DMS153 (cell line): ENCODE results near the gene ZBTB39.
"Not testable (repeated sequence)": the region's sequence is repeated elsewhere in the genome, so short reads cannot be mapped to it uniquely, and the experiment has no call there.

Experiments
- DNase-seq: peaks from one replicate; lab custom pipeline; 2025; lab: John Stamatoyannopoulos, UW

ZBTB39 gene

DNA sequence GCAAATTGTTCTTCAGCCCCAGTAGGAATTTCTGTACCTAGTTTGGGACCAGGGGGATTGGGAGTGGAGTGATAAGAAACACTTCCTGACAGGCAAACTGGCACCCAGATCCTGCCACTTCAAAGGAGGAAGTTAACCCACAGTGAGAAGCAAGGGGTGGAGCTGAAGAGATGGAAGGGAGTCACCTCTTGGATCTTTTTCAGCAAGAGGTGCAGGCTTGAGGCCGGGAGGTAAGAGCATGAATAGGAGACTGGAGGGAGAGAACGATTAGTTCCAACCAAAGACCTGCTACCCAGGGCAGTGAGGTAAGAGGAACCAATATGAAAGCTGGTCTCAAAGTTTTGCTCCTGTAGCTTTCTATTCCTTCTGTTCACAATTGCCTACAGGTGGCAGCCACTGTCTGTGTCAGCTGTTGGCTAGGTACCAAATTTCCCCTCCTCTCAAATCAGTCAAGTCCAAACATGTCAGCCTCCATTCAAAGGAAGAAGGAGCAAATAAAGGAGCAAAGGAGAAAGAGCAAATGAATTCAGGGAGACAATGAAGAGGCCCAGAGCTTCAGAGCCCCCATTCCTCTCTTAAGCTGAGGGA, 24.9 kb upstream of the ZBTB39 start:
- peak; percentile 88 for DNase-seq

DNA sequence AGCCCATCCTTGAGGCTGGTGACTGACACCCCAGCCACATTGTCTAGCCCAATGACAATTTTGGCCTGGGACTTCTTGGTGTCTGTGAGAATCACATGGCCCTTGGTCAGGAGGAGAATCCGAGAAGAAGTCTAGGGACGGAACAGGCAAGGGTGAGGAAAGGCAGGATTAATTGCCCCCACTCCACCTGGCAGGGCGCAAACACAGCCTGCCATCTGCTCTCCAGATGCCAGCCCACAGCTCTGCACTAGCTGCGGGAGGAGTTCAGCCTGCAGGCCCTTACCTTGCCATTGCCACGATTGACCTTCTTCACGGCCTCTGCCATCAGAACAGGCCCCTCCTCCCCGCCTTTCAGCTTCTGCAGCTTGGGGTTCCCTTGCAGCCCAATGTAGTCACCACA, 23.1 kb upstream of the ZBTB39 start:
- DNase-seq, result no peak

DNA sequence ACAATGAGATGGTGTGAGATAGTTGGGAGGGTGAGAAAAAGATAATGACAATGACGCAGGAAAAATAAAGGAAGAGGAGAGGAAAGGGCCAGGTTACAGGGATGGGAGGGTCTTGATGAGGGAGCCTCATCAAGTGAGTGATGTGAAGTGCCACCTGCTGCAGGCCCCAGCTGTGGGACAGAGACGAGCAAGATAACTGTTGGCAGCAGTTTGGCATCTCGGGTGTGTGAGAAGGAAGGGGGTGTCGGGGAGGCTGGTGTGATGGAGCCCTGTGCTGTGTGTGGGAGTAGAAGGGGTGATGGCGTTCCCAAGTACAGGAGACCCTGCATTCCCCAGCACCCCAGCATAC, 21.4 kb upstream of the ZBTB39 start:
- DNase-seq, result no peak

DNA sequence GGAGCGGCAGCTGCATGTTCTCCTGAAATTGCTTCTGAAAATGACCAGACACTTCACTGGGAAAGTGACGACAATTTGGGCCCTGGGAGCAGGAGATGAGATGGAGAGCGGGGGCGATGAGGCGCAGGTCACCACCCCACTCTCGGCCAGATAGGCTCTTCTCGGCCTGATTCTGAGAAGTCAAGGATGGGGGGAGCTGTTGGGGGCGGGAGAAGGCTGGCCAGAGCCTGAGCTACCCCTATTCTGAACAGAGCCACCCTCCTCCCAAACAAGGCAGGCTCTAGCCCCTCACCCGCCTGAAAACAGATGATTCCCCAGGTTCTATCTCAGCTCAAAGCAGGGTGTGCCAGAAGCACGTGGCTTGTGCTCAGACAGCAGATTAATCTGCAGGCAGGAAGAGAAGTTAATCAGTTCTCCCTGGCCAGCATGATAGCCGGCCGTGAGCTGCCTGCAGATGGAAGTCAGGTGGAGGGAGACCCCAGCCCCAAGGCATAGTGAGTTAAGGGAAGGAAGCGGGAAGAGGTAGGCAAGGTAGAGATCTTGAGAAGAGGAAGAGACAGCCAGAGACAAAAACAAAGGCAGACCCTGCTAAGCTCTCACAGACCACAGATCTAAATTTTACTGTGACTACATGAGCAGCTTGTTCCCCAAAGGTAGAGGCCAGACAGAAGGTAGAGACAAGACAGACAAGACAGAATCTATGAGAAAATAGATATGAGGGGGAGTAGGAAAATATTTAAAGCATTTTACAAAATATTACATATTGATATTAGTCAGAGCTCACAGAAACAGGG, 20.9 kb upstream of the ZBTB39 start:
- DNase-seq, result no peak

DNA sequence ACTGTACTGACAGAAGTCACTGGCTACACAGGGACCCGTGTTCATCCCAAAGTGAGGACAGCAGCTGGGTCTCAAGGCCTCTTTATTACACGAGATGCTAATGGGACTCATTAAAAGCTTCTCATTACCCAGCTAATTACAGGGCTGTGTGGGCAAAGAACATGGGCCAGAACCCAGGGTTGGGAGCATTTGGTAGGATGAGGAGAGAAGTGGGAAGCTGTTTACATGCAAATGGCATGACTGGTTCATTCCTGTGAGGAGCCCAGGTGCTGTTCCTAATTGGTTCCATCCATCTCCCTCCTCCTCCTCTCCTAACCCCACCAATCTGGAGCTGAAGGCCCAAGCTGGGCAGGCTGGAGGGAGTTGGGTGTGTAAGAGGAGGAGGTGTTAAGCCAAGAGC, 18.9 kb upstream of the ZBTB39 start:
- no peak for DNase-seq

DNA sequence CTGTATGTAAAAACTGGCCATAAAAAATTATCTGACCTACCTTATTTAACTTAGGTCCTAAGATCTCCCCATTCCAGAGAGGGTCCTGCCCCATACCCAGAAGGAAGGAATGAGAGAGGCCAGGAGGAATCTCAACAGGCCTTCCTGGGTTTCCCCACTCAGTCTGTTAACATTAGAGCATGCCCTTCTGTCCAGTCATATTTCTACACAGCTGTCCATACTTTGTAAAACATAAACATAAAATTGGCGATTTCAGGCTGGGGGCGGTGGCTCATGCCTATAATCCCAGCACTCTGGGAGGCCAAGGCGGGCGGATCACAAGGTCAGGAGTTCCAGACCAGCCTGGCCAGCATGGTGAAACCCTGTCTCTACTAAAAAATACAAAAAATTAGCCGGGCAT, 16.0 kb upstream of the ZBTB39 start:
- DNase-seq, result not testable (repeated sequence)

DNA sequence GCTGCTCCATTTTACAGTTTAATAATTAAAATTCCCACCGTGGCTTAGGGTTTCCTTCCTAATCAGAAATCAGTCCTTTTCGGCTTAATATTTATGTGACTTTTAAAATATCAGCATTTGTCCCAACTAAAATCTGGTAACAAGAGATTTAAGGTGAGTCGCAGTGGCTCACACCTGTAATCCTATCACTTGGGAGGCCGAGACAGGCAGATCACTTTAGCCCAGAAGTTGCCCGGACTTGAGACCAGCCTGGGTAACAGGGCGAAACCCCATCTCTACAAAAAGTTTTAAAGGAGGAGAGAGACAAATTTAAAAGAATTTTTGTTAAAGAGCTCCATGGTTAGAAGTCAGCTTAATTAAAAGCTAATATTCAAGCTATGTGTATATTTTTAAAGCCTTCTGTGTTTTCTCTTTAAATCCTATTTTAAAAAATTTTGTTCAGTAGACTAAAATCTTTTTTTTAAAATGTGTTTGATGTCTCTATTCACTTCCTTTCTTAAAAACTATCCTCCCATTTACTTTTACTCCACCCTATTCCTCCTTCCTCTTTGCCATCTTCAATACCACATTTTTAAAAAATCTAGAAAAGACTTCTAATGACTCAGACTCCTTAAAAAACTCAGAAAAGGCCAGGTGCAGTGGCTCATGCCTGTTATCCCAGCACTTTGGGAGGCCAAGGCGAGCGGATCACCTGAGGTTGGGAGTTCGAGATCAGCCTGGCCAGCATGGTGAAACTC, 13.8 kb upstream of the ZBTB39 start:
- no peak for DNase-seq

DNA sequence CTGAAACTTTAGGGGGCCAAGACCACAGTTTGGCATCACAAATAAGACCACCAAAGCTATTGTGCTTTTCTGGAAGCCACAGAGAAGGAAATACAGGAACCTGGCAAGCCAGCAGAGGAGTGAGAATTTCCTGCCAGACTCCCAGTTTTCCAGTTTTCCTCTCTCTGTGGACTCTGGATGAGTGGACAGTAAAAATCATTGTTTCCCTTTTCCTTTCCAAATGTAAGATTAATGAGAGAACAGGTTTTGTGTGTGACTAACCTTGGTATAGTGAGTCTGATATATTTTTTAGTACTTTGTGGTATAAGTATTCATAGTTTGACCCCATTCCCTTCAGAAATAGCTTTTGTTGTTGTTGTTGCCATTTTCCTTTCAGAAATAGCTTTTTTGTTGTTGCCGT, 12.6 kb upstream of the ZBTB39 start:
- DNase-seq, result no peak

DNA sequence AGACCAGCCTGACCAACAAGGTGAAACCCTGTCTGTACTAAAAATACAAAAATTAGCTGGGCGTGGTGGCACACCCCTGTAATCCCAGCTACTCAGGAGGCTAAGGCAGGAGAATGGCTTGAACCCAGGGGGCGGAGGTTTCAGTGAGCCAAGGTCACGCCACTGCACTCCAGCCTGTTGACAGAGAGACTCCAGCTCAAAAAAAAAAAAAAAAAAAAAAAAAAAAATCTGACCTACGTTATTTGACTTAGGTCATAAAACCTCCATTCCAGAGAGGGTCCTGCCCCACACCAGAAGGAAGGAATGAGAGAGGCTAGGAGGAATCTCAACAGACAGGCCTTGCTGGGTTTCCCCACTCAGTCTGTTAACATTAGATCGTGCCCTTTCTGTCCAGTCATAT, 12.0 kb upstream of the ZBTB39 start:
- DNase-seq, result not testable (repeated sequence)

DNA sequence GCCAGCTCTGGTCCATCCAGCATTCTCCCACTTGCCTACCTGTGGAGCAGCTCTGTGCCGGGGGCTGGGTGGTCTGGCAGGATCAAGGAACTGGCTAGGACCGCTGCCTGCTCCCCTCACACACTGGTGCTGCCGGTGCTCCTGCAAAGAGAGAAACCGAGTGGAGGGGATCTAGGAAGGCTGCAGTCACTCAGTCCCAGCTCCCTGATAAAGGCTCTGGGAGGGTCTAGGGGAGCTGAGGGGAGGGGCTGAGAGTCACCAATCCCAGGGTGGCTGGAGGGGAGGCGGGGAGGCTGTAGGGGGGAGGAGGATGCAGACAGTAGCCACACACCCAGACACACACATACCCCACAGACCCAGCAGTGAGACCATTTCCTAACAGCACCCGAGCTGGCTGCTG, 10.0 kb upstream of the ZBTB39 start, which contains the start of gene TAC3:
Gene TAC3, minus strand, starts transcription at position 182 of the 400 bp plus-strand sequence. CDS start 732 bp downstream, outside the sequence.
- DNase-seq, result no peak

DNA sequence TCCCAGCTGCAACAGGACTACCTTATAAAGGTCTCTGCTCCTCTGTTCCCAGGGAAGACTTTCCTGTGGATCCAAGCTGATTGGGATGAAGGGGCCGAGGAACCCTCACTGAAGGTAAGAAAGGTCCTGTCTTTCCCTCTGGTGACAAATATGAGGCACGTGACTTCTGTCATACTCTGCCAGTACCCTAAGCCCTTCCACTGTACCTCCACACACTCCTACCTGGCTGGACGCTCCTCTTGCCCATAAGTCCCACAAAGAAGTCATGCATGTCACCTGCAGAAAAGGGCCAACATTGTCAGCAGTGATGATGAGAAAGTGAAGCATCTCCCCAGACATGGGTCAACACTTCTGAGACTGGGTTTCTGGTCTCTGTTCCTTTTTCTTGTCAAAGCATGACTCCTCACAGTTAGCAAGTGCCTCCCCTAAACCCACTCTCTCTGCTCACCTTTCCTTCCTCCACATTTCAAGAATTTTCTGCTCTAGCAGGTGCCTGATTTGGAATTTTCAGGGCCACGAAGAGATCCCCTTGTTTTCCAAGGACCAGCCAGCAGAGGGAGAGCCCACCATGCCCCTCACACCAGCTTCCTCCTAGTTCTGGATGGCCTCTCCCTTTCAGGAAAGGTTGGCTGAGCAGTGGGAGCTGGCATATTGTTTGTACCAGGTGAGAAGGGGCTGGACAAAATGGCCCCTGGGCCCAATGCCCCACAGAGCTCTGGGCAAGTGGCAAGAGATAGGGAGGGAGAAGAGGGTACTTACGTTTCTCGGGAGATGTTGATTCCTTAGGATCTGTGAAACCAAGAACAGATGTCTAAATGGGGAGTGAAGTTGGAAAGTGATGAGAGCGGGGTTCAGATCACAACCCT, 6.5 kb upstream of the ZBTB39 start:
- no peak for DNase-seq

DNA sequence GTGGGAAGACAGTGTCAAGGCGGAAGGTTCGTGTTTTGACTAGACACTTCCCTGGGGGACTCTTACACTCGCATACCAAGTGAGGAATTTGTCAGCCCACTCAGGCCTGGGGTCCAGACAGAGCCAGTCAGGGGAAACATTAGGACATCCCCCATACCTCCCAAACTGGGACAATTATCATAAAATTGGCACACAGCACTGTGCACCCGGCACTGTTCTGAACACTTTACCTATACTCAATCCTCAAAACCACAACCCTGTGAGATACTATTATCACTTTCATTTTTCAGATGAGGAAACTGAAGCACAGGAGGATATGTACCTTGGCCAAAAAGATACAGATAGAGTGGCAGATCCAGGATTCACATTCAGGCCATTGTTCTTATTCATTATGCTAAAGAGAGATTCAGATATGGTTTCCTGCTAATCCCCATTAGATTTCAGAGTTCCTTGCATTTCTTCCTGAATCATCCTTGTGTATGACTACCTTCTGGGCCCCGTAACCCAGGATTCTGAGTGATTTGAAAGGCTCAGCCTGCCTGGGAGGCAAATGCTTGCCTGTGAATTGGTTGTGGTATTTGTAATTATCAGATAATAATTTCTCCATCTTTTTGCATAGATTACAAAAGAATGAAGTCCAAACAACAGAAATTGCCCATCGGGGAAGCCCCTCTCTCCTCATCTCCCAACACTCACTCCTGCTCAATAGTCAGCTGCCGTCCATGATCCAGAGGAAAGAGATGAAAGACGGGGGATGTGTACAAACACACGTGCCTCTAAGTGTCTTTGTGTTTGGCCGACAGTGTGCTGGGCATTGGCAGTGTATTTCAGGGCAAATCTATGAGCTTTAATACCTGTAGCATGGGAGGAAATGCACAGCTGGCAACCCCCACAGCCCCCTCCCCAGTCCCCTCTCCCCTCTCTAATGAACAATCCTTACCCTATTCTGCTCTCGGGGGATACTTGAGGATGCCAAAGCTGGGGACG, 5.4 kb upstream of the ZBTB39 start:
- no peak for DNase-seq

DNA sequence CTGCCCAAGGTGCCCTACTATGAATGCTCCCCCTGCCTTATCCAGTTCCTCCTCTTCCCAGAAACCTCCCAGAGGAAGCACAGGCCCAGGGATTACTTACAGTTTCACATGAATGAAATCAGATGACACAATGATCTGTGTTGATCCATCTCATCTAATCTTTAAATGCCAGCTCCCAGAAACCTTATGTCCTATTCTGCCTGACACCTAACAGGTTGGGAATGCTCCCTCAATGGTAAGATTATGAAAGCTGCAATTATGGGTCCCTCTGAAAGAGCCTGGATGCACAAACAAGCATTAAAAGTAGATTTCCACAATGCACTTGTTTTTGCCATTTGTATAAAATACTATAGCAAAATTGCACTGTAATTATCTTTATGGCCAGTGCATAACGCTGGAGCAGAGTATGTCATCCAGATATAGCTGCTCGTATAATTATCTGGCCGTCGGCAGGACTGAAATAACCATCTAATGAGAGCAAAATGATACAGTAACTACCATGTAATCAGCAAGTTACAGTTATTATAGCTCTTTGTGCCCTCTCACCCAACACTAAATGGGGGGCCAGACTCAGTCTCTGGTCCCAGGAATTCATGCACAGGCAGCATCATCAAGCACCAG, 4.4 kb upstream of the ZBTB39 start:
- no peak for DNase-seq

DNA sequence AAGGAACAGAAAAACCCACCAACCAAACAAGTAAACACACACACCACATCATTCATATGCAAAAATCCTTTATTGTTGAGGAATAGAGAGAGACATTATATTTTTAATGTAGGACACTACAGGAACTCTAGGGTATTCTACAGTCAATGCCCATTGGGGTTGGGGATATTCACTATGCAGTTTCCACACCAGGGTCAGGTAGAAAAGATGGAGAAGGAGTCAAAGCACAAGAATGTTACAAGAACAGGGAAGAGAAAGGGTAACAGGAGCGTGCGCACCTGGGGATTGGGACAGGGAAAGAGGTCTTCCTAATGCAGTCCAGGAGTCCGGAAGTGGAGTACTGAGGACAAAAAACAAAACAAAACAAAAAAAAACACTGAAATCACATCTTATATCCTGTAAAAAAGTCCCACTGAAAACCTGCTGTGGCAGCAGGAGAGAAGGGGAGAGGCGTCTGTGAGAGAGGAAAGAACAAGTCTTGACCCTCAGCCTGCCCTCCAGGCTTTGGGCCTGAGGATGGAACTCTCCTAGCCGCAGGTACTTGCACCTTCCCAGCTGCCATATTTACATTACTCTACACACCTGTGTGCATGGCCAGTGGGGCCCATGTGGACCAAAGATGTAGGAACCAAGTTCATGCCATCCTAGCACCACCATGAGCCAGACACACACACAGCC, 3.7 kb upstream of the ZBTB39 start:
- no peak for DNase-seq

DNA sequence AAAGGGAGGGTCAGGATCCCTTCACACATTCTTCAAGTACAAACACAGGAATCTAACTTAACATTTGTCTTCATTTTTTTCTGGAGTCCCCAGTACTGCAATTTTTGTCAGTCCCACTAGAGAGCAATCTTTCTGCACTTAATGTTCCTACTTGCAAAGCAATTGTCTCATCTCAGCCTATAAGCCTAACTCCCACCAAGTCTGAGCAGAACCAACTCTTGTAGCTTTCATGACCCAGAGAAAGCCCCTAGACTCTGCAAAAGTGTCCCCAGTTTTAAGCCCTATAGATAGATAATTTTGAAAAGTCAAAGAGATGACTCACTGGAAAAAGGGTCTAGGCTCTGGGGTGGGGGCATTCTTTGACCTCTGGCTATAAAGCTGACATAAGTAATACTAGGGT, 1.8 kb upstream of the ZBTB39 start:
- peak; percentile 33 for DNase-seq

DNA sequence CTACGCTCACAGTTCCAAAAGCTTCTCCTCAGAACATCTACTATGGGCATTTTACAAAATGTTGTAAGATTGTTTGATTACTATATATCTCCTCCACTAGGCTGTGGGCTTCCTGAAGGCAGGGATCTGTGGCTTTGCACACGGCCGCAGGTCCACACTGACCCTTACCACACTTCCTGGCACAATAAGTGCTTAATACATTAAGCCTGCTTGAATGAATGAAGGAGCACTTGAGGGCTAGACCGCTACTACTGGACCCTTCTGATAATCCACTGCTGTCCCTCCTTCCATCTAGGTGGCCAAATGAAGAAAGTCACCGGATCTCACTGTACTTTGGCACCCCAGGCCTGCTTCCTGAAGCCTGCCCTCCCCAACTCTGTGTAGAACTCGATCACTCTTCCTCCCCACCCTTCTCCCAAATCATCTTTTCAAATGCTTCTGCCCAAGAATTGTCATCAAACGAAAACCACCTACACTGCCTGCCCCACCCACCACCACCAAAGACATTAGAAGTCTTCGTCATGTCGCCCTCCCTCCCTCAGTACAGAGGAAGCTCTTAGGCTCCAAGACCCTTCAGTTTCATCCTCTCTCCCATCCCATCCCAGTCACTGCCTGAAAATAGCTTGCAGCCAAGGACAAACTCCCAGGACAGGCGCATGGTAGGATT, 596 bp upstream of the ZBTB39 start:
- no peak for DNase-seq

DNA sequence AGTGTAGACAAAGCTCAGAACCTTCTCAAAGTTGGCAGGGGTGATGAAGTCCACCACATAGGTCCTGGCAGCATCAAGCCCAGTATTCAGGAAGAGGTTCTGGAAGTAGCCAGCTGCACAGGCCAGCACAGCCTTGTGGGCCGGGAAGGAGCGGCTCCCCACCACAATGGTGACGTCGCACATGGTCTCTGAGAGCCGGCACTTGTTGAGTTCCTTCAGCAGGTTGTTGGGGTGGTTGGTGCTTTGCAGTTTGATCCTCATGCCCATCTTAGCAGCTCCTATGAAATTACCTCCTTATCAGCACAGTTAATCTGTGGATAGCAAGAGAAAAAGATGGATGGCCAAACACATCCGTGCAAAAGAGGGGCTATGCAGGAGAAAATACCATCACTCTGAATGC, 1.7 kb downstream of the ZBTB39 start:
- no peak for DNase-seq

DNA sequence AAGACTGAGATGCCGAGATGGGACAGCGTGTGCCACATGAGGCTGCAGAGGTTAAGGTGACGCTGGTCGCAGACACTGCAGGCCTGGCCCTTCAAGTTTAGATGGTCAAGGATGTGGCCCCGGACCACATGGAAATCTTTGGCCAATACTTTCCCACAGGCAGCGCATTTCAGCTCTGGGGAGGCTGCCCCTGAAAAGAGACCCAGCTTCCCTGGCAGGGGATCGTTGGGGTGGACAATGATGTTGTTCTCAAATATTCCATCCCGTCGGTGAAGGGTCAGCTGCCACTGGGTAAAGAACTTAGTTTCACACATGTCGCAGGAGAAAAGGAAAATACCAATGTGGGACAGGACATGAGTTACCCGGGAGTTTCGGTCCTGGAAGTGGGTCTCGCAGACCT, 3.0 kb downstream of the ZBTB39 start:
- no peak for DNase-seq

DNA sequence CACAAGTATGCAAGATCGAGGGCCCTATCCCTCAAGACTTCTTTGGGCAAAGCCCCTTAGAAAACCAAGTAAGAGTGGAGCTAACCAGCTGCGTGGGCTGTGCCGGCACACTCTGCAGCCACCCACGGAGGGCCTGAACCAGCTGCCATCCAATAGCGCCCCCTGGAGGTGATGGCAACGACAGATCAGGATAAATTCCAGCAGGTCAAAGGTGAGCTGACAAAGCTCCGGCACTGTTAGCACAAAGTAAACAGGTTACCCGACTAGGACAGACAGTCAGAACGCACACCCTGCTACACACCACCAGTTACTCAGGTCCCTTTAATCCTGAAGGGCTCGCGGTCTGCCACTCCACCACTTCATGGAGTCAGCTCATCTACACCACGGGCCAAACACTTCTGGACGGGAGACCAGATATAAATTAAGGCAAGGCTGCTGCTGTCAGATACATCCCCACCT, 4.9 kb downstream of the ZBTB39 start:
- DNase-seq, result no peak
